Measurements from ENCODE around the gene ABHD16B. TPM values are rescaled to one million over a fixed set of nuclear protein-coding genes. Genes with fewer than 3 reads are reported as not detected.

ABHD16B gene
- total RNA-seq, 1 donor from 2014 or later, result not detected

GRCh38 chr20:63886921-63887320 lies 25.6 kb downstream of the ABHD16B start:
- no peak for DNase-seq (ENCODE audit: low spot score)
- intact Hi-C loops (cut with DNase I), result no loop called here
- ATAC-seq, result no peak

- intact Hi-C loops (cut with DNase I), result no loop called here
- DNase-seq (ENCODE audit: low spot score) (no peak), ATAC-seq (no peak)
Observed at GRCh38 chr20:63889241-63890200, 28.2 kb downstream of the ABHD16B start.

- ATAC-seq (no peak), DNase-seq (ENCODE audit: low spot score) (no peak)
- intact Hi-C loops (cut with DNase I), result no loop called here
Observed at GRCh38 chr20:63890201-63890576, 28.9 kb downstream of the ABHD16B start.

GRCh38 chr20:63890616-63891015 lies 29.3 kb downstream of the ABHD16B start:
- DNase-seq (ENCODE audit: low spot score) (no peak), ATAC-seq (no peak)
- intact Hi-C loops (cut with DNase I), result no loop called here

GRCh38 chr20:63891061-63892002 lies 30.0 kb downstream of the ABHD16B start:
- ATAC-seq, result no peak
- no peak for DNase-seq (ENCODE audit: low spot score)
- intact Hi-C loops (cut with DNase I), result no loop called here

- ATAC-seq (no peak), DNase-seq (ENCODE audit: low spot score) (no peak)
- intact Hi-C loops (cut with DNase I), result no loop called here
Observed at GRCh38 chr20:63892402-63892801, 31.1 kb downstream of the ABHD16B start.

GRCh38 chr20:63893999-63894357 lies 32.7 kb downstream of the ABHD16B start:
- ATAC-seq, result no peak
- intact Hi-C loops (cut with DNase I), result no loop called here

GRCh38 chr20:63894358-63895201 lies 33.3 kb downstream of the ABHD16B start, which contains the start of gene DNAJC5:
TSS of gene DNAJC5 (plus strand) at chr20:63895126. CDS start at chr20:63928346, 33,220 bp downstream.
- DNase-seq (ENCODE audit: low spot score) (peak; percentile 96), ATAC-seq (peak; percentile 98)
- intact Hi-C loops (cut with DNase I), result no loop called here

More at GRCh38 chr20:63893999-63894357, 32.7 kb downstream of the ABHD16B start:
- DNase-seq (ENCODE audit: low spot score), result no peak

- intact Hi-C loops (cut with DNase I), result no loop called here
- ATAC-seq, result no peak
- DNase-seq (ENCODE audit: low spot score), result no peak
Observed at GRCh38 chr20:63895202-63895951, 34.1 kb downstream of the ABHD16B start.

GRCh38 chr20:63895952-63896263 lies 34.6 kb downstream of the ABHD16B start:
- no peak for DNase-seq (ENCODE audit: low spot score)
- ATAC-seq, result no peak
- intact Hi-C loops (cut with DNase I), result no loop called here

- intact Hi-C loops (cut with DNase I), result no loop called here
- DNase-seq (ENCODE audit: low spot score) (no peak), ATAC-seq (peak; percentile 8)
Observed at GRCh38 chr20:63896264-63897105, 35.2 kb downstream of the ABHD16B start.

- intact Hi-C loops (cut with DNase I), result no loop called here
- ATAC-seq, result no peak
- no peak for DNase-seq (ENCODE audit: low spot score)
Observed at GRCh38 chr20:63897978-63898561, 36.8 kb downstream of the ABHD16B start.

- DNase-seq (ENCODE audit: low spot score) (no peak), ATAC-seq (no peak)
- intact Hi-C loops (cut with DNase I), result no loop called here
Observed at GRCh38 chr20:63898882-63899558, 37.7 kb downstream of the ABHD16B start.

- ATAC-seq, result no peak
- no peak for DNase-seq (ENCODE audit: low spot score)
- intact Hi-C loops (cut with DNase I), result no loop called here
Observed at GRCh38 chr20:63900413-63900812, 39.1 kb downstream of the ABHD16B start.

GRCh38 chr20:63903796-63904561 lies 42.7 kb downstream of the ABHD16B start:
- intact Hi-C loops (cut with DNase I), result no loop called here
- DNase-seq (ENCODE audit: low spot score) (no peak), ATAC-seq (no peak)

All from sciatic nerve (tissue), 2 donors.